ENCODE data around the gene CTIF.

The CTIF gene

DNA sequence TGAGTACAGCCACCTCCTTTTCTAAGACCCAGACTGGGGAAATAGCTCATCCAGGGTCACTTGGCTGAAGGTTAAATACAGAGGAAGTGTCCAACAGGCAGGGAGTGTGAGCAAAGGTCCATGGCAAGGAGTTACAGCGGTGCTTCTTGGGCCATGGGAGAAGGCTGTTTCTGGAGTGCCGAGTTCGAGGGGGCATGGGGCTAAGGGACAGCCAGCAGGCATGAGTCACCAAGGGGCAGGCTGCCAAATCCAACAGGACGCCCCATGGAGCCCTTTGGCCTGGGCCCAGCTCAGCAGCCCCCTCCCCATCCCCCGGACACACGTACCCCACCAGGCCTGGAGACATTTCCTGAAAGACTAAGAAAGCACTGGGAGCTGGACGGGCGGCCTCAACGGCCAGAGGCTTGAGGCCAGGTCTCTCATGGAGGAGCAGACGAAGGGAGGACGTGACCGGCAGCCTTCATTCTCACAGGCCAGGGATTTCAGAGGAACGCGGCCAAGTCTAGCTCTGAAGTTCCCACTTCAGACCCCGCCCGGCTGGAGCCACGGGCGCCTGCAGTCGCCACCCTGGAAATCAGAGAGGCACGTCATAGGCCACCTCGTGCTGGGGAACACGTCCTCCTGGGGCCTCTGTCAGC lies 251.5 kb downstream of the CTIF start:
- TF ChIP-seq, protein P1, sequence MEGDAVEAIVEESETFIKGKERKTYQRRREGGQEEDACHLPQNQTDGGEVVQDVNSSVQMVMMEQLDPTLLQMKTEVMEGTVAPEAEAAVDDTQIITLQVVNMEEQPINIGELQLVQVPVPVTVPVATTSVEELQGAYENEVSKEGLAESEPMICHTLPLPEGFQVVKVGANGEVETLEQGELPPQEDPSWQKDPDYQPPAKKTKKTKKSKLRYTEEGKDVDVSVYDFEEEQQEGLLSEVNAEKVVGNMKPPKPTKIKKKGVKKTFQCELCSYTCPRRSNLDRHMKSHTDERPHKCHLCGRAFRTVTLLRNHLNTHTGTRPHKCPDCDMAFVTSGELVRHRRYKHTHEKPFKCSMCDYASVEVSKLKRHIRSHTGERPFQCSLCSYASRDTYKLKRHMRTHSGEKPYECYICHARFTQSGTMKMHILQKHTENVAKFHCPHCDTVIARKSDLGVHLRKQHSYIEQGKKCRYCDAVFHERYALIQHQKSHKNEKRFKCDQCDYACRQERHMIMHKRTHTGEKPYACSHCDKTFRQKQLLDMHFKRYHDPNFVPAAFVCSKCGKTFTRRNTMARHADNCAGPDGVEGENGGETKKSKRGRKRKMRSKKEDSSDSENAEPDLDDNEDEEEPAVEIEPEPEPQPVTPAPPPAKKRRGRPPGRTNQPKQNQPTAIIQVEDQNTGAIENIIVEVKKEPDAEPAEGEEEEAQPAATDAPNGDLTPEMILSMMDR (IDR thresholded peaks at IDR 0.05; ENCODE audit: control insufficient read depth, extremely low read depth, insufficient read depth) = no peak
- no peak for DNase-seq (ENCODE audit: low read depth)
- H3K4me3 ChIP-seq (ENCODE audit: low read depth, low read length) = no peak overlapping the region

DNA sequence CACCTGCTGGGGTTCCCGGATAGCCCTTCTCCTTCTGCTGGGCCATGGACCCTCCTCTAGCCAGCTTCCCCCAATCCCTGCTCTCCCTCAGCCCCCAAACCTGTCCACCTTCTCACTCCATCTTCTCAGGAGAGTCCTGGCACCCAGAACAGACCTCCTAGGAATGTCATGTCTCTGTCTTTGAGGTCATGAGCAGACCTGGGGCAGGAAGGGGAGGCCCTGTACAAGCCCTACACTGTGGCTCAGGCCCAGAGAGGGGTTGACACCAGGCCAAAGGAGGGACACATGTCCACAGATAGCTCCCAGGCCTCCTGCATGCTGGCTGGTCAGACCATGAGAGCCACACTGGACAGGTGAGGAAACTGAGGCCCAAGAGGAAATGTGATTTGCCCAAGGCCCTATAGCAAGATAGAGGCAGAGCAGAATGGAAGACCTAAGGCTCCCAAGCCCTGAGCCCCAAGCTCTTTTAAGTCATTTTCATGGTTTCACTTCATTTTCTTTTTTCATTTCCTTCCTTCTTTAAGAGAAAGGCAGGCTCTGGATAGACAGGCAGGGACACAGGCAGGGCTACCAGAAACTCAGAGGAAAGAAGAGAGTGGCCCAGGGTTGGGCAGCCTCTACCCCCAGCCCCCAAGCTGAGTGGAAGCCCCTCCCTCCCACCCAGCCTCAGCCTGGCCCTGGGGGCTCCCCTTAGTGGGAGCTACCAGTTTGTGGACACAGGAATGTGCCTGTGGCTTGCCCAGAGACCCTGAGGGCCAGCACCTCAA lies 252.2 kb downstream of the CTIF start:
- H3K4me3 ChIP-seq (ENCODE audit: low read depth, low read length) = no peak overlapping the region
- DNase-seq (ENCODE audit: low read depth) = no peak
- TF ChIP-seq, protein P1 (IDR thresholded peaks at IDR 0.05; ENCODE audit: control insufficient read depth, extremely low read depth, insufficient read depth) = no peak

DNA sequence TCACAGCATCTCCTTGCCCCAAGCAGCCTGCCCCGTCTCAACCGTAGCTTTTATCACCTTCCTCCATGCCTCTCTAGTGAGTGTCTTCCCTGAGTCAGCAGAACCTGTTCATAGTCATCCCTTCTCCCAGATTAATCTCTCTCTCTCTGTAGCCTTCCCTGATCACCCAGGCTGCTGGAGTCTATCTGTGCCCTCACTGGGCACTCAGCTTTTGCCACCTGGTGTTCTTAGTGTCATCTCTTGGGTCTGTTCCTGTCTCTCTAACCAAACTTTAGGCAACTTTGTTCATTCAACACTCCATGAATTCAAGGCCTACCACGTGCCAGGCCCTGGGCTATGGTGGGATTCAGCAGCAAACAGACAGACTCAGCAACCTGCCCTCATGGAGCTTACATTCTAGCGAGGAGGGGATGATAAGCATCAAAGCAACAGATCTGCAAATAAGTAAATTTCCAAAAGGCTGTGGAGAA lies 252.8 kb downstream of the CTIF start:
- TF ChIP-seq, protein P1 (IDR thresholded peaks at IDR 0.05; ENCODE audit: control insufficient read depth, extremely low read depth, insufficient read depth) = no peak
- H3K4me3 ChIP-seq (ENCODE audit: low read depth, low read length) = no peak overlapping the region
- no peak for DNase-seq (ENCODE audit: low read depth)

DNA sequence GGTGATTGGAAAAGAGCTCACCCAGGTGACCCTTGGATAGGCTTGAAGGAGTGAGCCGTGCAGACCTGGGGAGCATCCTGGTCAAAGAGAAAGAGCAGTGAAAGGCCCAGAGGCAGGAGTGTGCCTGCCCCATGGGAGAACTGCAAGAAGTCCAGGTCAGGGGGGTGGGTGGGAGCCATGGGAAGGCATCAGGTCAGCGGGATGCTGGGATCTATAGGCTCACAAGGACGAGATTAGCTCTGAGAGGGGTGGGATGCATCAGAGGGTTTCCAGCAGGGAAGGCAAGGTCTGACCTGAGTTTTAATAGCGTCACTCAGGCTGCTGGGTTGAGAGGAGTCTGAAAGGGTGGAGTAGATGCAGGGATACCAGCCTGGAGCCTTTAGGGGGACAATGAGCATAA lies 253.3 kb downstream of the CTIF start:
- TF ChIP-seq, protein P1 (IDR thresholded peaks at IDR 0.05; ENCODE audit: control insufficient read depth, extremely low read depth, insufficient read depth) = no peak
- DNase-seq (ENCODE audit: low read depth) = no peak
- no peak overlapping the region for H3K4me3 ChIP-seq (ENCODE audit: low read depth, low read length)

DNA sequence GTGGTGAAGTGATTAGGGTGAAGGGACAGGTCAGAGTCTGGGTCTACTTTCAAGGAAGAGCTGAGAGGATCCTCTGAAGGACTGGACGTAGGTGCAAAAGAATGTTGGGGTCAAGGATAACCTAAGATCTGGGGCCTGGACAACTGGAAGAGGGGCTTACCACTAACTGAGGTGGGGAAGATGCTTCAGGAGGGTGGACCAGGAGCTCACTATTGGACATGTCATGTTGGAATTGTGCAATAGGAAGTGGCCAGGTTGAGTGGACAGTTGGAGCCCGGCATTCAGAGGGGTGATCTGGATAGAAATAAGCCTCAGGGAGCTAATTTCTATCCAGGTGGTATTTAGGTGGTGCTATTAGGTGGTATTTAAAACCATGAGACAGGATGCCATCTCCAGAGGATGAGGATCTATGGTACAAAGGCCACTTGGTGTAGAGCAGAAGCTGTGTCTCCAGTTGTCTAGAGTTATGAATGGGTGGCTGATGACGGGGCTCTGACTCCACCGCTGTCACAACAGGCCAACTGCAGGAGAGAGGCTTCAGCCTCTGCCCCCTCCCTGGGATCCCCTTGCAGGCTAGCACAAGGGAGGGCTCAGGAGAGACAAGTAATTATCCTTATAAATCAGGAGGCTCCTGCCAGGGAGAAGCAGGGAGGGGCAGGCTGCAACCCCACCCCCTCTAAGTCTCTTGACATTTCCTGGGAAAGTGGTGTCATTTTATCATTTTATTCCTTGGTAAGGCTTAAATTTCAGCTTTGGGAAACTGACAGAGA lies 254.0 kb downstream of the CTIF start:
- no peak for DNase-seq (ENCODE audit: low read depth)
- H3K4me3 ChIP-seq (ENCODE audit: low read depth, low read length) = no peak overlapping the region
- TF ChIP-seq, protein P1 (IDR thresholded peaks at IDR 0.05; ENCODE audit: control insufficient read depth, extremely low read depth, insufficient read depth) = no peak

DNA sequence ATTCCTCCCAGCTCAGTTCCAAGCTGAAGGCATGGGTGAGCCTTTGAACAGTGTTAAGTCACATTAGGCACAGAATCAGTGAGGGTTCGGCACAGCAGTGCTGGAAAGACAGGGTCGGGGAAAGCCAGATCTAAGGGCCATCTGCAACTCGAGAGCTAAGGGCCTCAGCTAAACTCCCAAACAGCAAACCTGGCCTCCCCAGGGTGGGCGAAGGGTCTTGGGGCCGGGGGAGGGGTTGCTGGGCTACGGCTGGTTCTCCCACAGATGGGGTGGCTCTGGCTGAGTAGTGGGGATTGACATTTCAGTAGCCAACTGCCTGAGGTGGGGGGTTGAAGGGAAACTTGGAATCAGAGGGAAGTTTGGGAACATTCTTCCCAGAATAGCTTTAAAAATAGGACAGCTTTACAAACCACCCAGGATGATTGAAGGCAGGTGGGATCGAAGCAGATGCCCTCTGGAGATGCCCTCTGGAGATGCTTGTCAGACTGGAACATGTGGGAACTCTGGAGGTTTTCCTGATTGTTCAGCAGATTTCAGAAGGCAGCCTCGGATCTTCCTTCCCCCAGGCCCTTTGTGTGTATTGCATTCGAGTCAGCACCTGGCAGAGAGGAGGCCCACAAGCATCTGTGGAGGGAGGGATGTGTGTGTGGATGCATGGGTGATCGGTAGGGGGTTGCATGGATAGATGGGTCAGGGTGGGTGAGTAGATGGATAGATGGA lies 255.6 kb downstream of the CTIF start:
- DNase-seq (ENCODE audit: low read depth) = no peak
- TF ChIP-seq, protein P1 (IDR thresholded peaks at IDR 0.05; ENCODE audit: control insufficient read depth, extremely low read depth, insufficient read depth) = no peak
- no peak overlapping the region for H3K4me3 ChIP-seq (ENCODE audit: low read depth, low read length)
